ENCODE measurements around the gene GARIN5A. TPM values are rescaled to one million over a fixed set of nuclear protein-coding genes. Genes with fewer than 3 reads are reported as not detected.
A peak's percentile ranks its signal among the peaks of the same experiment; 100 is the strongest.

The GARIN5A gene
- 1 to 10 TPM in 1 of 4 donors, under 1 TPM in 2, not detected in 1; 0.55 to 4.2 (median 0.79) TPM for total RNA-seq

DNA sequence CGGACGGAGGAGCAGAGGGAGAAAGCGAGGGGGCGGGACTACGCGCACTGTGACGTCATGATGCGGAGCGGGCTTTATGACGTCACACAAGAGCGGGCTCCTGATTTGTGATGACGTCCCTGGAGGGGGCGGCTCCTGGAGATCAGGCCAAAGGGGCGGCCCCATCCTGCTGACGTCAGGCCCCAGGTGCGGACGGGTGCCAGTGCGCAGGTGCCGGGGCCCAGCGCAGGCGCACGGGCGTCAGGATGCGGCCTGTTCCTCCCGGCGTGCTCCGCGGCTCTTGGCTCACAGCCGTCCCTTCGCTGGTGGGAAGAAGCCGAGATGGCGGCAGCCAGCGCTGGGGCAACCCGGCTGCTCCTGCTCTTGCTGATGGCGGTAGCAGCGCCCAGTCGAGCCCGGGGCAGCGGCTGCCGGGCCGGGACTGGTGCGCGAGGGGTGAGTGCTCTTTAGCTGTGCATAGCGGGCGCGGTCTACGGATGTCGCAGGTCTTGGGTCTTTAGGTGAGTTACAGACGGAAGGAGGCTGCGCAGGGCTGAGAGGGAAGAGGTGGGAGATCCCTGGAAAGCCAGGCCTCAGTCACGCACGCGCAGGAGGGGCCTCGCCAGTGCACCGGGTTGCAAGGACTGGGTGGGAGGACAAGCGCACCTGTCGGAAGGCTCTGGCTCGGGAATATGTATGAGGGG lies at the start of gene GARIN5A, which contains the start of gene EMC10:
Gene GARIN5A, minus strand, starts transcription at position 625 of the 683 bp plus-strand sequence. Its CDS starts 460 bp downstream, at position 165.
Gene EMC10, plus strand, starts transcription at position 284 of the 683 bp plus-strand sequence. Its CDS starts 38 bp downstream, at position 322.
- intact Hi-C loops (cut with DNase I; ENCODE audit: low total_unique reads): loop anchor here (5.0 kb wide), 1 partner anchor 1929 kb away; no protein-coding TSS in a partner anchor

DNA sequence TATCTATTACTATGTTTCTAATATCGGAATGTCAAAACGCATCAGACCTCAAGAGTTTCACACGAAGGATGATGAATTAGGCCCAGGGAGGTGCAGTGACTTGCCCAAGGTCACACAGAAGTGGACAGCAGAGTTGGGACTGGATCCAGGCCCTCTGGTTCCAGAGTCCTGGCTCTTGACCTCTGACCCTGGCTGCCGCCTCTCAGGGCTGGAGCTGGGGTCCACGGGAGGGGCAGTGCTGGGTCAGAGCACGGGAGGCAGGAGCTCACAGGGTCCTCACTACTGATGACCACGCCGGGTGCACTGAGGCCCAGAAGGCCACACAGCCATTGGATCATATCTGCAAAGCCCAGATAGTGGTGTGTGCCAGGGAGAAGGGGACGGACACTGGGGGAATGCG lies 46.2 kb upstream of the GARIN5A start:
- no peaks in the 10 kb centered on the region for H3K4me1 ChIP-seq
- no peak overlapping the region for H3K4me3 ChIP-seq
- no peaks in the 10 kb centered on the region for H3K27me3 ChIP-seq
- DNase-seq: no peak
- no peaks in the 10 kb centered on the region for H3K36me3 ChIP-seq
- H3K9me3 ChIP-seq: no peaks in the 10 kb centered on the region
- in situ Hi-C loops (cut with MboI; ENCODE audit: low pct_ligation_motif_present in 1 of 4, low pct_unique_long_range_greater_than_20kb in 1 of 4, low sequenced_read_pairs in 3 of 4) (no loop called here), intact Hi-C loops (cut with DNase I; ENCODE audit: low total_unique reads) (no loop called here)
- no peak overlapping the region for H3K27ac ChIP-seq
- no peak for TF ChIP-seq POLR2AphosphoS5 (IDR thresholded peaks at IDR 0.05)
- no peak for TF ChIP-seq POLR2A (IDR thresholded peaks at IDR 0.05)
- TF ChIP-seq, protein P1, sequence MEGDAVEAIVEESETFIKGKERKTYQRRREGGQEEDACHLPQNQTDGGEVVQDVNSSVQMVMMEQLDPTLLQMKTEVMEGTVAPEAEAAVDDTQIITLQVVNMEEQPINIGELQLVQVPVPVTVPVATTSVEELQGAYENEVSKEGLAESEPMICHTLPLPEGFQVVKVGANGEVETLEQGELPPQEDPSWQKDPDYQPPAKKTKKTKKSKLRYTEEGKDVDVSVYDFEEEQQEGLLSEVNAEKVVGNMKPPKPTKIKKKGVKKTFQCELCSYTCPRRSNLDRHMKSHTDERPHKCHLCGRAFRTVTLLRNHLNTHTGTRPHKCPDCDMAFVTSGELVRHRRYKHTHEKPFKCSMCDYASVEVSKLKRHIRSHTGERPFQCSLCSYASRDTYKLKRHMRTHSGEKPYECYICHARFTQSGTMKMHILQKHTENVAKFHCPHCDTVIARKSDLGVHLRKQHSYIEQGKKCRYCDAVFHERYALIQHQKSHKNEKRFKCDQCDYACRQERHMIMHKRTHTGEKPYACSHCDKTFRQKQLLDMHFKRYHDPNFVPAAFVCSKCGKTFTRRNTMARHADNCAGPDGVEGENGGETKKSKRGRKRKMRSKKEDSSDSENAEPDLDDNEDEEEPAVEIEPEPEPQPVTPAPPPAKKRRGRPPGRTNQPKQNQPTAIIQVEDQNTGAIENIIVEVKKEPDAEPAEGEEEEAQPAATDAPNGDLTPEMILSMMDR (IDR thresholded peaks at IDR 0.05): no peak
- whole genome bisulfite sequencing, 2 donors (ENCODE audit: low coverage in 1 of 2): 83 to 100% methylated on average over 2 to 8 of the region's 10 CpGs

More for the DNA sequence above, at the start of gene GARIN5A, which contains the start of gene EMC10:
- DNase-seq: peak; percentile 94
- in situ Hi-C loops (cut with MboI; ENCODE audit: low pct_ligation_motif_present in 1 of 4, low pct_unique_long_range_greater_than_20kb in 1 of 4, low sequenced_read_pairs in 3 of 4): no loop called here
- H3K36me3 ChIP-seq: peaks cover 0 to 25% (median 9%) of the 10 kb centered on the region in 4 donors
- H3K9me3 ChIP-seq: no peaks in the 10 kb centered on the region
- WGBS, 2 donors (ENCODE audit: low coverage in 1 of 2): 4% methylated on average over 47 of the region's 58 CpGs; no CpG with 5 or more reads in 1 of the 2 donors
- no peaks in the 10 kb centered on the region for H3K27me3 ChIP-seq
- H3K4me1 ChIP-seq: peaks cover 6 to 16% (median 10%) of the 10 kb centered on the region in 4 donors
- H3K4me3 ChIP-seq: peak within 1 kb of the TSS; percentile 76 to 96 (median 79)
- peak; percentile 84 for TF ChIP-seq POLR2A (IDR thresholded peaks at IDR 0.05)
- TF ChIP-seq EP300 (IDR thresholded peaks at IDR 0.05; ENCODE audit: low read depth): peak; percentile 18
- TF ChIP-seq, protein P1 (IDR thresholded peaks at IDR 0.05): peak in 1 of 5 experiments; percentile 25
- TF ChIP-seq POLR2AphosphoS5 (IDR thresholded peaks at IDR 0.05): peak; percentile 73 to 80 (median 75)
- H3K27ac ChIP-seq: peak within 1 kb of the TSS; percentile 87 to 88 (median 88)

DNA sequence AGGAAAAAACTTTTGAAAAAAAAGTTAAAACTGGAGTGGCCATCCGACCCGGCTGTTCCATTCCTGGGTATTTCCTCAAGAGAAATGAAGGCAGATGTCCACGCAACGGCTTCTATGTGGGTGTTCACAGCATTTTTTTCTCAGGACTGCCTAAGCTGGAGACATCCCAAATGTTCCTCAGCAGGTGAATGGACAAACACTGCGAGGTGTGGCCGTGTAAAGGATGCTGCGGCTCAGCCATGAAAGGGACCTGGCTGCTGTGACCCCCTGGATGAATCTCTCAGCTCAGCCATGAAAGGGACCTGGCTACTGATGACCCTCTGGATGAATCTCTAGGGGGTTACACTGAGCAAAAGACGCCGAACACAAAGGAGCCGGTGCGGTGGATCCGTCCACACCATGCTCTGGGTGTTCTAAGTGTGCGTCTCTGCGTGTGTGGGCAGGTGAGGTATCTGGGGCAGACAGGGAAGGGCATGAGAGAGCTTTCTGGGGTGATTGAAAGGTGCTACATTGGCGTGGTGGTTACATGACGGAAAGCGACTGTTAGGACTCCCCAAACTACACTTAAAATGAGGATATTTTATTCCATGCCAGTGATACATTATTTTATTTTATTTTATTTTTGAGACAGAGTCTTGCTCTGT lies 44.3 kb upstream of the GARIN5A start:
- DNase-seq: no peak
- intact Hi-C loops (cut with DNase I; ENCODE audit: low total_unique reads): no loop called here
- no peak overlapping the region for H3K27ac ChIP-seq
- WGBS, 2 donors (ENCODE audit: low coverage in 1 of 2): 70 to 85% methylated on average over 12 to 17 of the region's 17 CpGs
- no peaks in the 10 kb centered on the region for H3K9me3 ChIP-seq
- TF ChIP-seq POLR2AphosphoS5 (IDR thresholded peaks at IDR 0.05): no peak
- TF ChIP-seq, protein P1 (IDR thresholded peaks at IDR 0.05): no peak
- no peak for TF ChIP-seq EP300 (IDR thresholded peaks at IDR 0.05; ENCODE audit: low read depth)
- TF ChIP-seq POLR2A (IDR thresholded peaks at IDR 0.05): no peak
- no peaks in the 10 kb centered on the region for H3K36me3 ChIP-seq
- in situ Hi-C loops (cut with MboI; ENCODE audit: low pct_ligation_motif_present in 1 of 4, low pct_unique_long_range_greater_than_20kb in 1 of 4, low sequenced_read_pairs in 3 of 4): no loop called here
- H3K4me3 ChIP-seq: no peak overlapping the region
- peaks cover 15% of the 10 kb centered on the region for H3K27me3 ChIP-seq
- H3K4me1 ChIP-seq: no peaks in the 10 kb centered on the region

DNA sequence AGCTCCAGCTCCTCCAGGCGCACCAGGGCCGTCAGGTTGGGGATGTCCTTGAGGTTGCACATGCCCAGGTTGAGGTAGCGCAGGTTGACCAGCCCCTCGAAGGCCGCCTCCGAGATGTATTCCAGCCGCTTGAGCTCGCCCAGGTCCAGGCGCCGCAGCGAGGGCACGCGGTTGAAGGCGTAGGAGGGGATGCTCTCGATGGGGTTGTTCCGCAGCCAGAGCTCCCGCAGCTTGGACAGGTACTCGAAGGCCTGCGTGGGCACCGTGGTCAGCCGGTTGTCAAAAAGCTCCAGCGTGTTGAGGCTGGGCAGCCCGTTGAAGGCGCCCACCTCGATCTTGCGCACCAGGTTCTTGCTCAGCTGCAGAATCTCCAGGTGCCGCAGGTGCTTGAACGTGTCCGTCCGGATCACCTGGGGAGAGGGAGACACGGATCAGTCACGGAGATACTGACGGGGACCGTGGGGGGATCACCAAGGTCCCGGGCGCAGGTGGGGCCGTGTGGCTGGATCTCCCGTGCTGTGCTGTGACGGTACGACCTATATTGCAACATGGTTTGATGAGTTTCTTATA lies 42.4 kb upstream of the GARIN5A start:
- Histone ChIP-seq H3K4me3 (no peak overlapping the region), H3K27me3 (peaks cover 28% of the 10 kb centered on the region), H3K4me1 (no peaks in the 10 kb centered on the region), H3K9me3 (no peaks in the 10 kb centered on the region), H3K27ac (no peak overlapping the region), H3K36me3 (no peaks in the 10 kb centered on the region)
- intact Hi-C loops (cut with DNase I; ENCODE audit: low total_unique reads) (no loop called here), in situ Hi-C loops (cut with MboI; ENCODE audit: low pct_ligation_motif_present in 1 of 4, low pct_unique_long_range_greater_than_20kb in 1 of 4, low sequenced_read_pairs in 3 of 4) (no loop called here)
- no peak for TF ChIP-seq EP300 (IDR thresholded peaks at IDR 0.05; ENCODE audit: low read depth)
- no peak for TF ChIP-seq POLR2AphosphoS5 (IDR thresholded peaks at IDR 0.05)
- no peak for TF ChIP-seq POLR2A (IDR thresholded peaks at IDR 0.05)
- TF ChIP-seq, protein P1 (IDR thresholded peaks at IDR 0.05): no peak
- DNase-seq: no peak
- WGBS, 2 donors (ENCODE audit: low coverage in 1 of 2): 94% methylated on average over 24 of the region's 40 CpGs; no CpG with 5 or more reads in 1 of the 2 donors
